Measurements from ENCODE around the gene PKD2L2. TPM values are rescaled to one million over a fixed set of nuclear protein-coding genes. Genes with fewer than 3 reads are reported as not detected.
A peak's percentile ranks its signal among the peaks of the same experiment; 100 is the strongest.

PKD2L2 gene
- total and polyA plus RNA-seq, 9 of the 15 experiments (the other 6 are each of a cell fraction or from before 2014, with no cell fraction given) = 0.08 to 0.25 (median 0.11) TPM; not detected in 5

DNA sequence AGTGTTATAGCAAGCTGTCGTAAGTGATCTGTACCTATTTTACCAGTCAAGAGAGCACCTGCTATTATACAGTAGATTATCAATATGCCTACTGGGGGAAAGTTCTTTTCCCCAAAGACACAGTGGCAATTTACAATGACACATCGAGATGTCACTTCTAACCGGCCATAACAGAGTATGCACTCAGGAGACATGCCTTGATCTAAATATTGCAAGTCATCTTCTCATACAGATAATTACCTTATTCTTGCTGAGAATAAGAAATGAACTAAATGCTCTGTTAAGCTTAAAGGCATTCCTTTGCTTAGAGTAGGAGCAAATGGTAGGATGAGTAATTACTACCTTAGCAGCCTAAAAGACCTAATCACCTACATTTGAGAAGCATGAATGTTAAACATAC, 71.6 kb downstream of the PKD2L2 start:
- no peaks in the 10 kb centered on the region for H3K9me1 ChIP-seq (ENCODE audit: control insufficient read depth, insufficient read depth, low read length)
- TF ChIP-seq CHCHD3 (CRISPR knock-in tag; IDR thresholded peaks at IDR 0.05) (no peak), SREBF2 (CRISPR knock-in tag; IDR thresholded peaks at IDR 0.05) (no peak), BDP1 (IDR thresholded peaks at IDR 0.05; ENCODE audit: insufficient read depth, insufficient read length) (no peak), KDM4B (IDR thresholded peaks at IDR 0.05; ENCODE audit: borderline replicate concordance in 2 of 2, low read depth in 1 of 2) (no peak), MCM7 (IDR thresholded peaks at IDR 0.05) (no peak), FOXA1 (IDR thresholded peaks at IDR 0.05; ENCODE audit: borderline replicate concordance) (no peak), SRF (CRISPR knock-in tag; IDR thresholded peaks at IDR 0.05) (no peak), RFX1 (IDR thresholded peaks at IDR 0.05) (no peak), HMG20B (CRISPR knock-in tag; IDR thresholded peaks at IDR 0.05) (no peak), CHD1 (IDR thresholded peaks at IDR 0.05; ENCODE audit: low read length) (no peak), HLTF (IDR thresholded peaks at IDR 0.05) (no peak), NFIC (IDR thresholded peaks at IDR 0.05) (no peak)
- TF ChIP-seq, protein P1, sequence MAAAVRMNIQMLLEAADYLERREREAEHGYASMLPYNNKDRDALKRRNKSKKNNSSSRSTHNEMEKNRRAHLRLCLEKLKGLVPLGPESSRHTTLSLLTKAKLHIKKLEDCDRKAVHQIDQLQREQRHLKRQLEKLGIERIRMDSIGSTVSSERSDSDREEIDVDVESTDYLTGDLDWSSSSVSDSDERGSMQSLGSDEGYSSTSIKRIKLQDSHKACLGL (CRISPR knock-in tag; IDR thresholded peaks at IDR 0.05; ENCODE audit: borderline replicate concordance, poor library complexity, severe bottlenecking) = no peak
- TF ChIP-seq, protein P2, sequence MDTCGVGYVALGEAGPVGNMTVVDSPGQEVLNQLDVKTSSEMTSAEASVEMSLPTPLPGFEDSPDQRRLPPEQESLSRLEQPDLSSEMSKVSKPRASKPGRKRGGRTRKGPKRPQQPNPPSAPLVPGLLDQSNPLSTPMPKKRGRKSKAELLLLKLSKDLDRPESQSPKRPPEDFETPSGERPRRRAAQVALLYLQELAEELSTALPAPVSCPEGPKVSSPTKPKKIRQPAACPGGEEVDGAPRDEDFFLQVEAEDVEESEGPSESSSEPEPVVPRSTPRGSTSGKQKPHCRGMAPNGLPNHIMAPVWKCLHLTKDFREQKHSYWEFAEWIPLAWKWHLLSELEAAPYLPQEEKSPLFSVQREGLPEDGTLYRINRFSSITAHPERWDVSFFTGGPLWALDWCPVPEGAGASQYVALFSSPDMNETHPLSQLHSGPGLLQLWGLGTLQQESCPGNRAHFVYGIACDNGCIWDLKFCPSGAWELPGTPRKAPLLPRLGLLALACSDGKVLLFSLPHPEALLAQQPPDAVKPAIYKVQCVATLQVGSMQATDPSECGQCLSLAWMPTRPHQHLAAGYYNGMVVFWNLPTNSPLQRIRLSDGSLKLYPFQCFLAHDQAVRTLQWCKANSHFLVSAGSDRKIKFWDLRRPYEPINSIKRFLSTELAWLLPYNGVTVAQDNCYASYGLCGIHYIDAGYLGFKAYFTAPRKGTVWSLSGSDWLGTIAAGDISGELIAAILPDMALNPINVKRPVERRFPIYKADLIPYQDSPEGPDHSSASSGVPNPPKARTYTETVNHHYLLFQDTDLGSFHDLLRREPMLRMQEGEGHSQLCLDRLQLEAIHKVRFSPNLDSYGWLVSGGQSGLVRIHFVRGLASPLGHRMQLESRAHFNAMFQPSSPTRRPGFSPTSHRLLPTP (IDR thresholded peaks at IDR 0.05; ENCODE audit: borderline replicate concordance, extremely low read depth, insufficient read length) = no peak
- TF ChIP-seq, protein P3, sequence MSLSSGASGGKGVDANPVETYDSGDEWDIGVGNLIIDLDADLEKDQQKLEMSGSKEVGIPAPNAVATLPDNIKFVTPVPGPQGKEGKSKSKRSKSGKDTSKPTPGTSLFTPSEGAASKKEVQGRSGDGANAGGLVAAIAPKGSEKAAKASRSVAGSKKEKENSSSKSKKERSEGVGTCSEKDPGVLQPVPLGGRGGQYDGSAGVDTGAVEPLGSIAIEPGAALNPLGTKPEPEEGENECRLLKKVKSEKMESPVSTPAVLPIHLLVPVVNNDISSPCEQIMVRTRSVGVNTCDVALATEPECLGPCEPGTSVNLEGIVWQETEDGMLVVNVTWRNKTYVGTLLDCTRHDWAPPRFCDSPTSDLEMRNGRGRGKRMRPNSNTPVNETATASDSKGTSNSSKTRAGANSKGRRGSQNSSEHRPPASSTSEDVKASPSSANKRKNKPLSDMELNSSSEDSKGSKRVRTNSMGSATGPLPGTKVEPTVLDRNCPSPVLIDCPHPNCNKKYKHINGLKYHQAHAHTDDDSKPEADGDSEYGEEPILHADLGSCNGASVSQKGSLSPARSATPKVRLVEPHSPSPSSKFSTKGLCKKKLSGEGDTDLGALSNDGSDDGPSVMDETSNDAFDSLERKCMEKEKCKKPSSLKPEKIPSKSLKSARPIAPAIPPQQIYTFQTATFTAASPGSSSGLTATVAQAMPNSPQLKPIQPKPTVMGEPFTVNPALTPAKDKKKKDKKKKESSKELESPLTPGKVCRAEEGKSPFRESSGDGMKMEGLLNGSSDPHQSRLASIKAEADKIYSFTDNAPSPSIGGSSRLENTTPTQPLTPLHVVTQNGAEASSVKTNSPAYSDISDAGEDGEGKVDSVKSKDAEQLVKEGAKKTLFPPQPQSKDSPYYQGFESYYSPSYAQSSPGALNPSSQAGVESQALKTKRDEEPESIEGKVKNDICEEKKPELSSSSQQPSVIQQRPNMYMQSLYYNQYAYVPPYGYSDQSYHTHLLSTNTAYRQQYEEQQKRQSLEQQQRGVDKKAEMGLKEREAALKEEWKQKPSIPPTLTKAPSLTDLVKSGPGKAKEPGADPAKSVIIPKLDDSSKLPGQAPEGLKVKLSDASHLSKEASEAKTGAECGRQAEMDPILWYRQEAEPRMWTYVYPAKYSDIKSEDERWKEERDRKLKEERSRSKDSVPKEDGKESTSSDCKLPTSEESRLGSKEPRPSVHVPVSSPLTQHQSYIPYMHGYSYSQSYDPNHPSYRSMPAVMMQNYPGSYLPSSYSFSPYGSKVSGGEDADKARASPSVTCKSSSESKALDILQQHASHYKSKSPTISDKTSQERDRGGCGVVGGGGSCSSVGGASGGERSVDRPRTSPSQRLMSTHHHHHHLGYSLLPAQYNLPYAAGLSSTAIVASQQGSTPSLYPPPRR (CRISPR knock-in tag; IDR thresholded peaks at IDR 0.05; ENCODE audit: borderline replicate concordance) = no peak

More for the DNA sequence above, 71.6 kb downstream of the PKD2L2 start:
- no peaks in the 10 kb centered on the region for H3K79me2 ChIP-seq (ENCODE audit: control insufficient read depth, insufficient read depth, low read length)
- CTCF ChIA-PET (ENCODE audit: low intra/inter-chr PET ratio) = no interaction called here
- H3K27me3 ChIP-seq (ENCODE audit: control insufficient read depth in 2 of 2, insufficient read depth in 2 of 2, low read length in 2 of 2) = no peaks in the 10 kb centered on the region
- no peak overlapping the region for H2AFZ ChIP-seq (ENCODE audit: low read depth, low read length)
- 46% methylated on average over 3 of the region's 3 CpGs for WGBS (ENCODE audit: insufficient coverage, low coverage, missing lambda C conversion rate)
- H3K9ac ChIP-seq (ENCODE audit: insufficient read depth in 1 of 2, low read depth in 2 of 2, low read length in 2 of 2) = no peak overlapping the region
- H3K9me3 ChIP-seq (replicated peaks; ENCODE audit: control insufficient read depth, insufficient read depth, low read depth, low read length) = no peaks in the 10 kb centered on the region
- intact Hi-C loops (cut with micrococcal nuclease) = no loop called here
- no peak overlapping the region; the same call in 1 of the 2 replicates for H3K4me2 ChIP-seq (ENCODE audit: insufficient read depth, low read length)
- H3K36me3 ChIP-seq (ENCODE audit: control insufficient read depth, insufficient read depth, low read length) = peaks cover 64% of the 10 kb centered on the region
- no TSS peak for BruUV-seq (replicated peaks)
- in situ Hi-C loops (cut with MboI) = no loop called here
- H3K4me3 ChIP-seq = no peak overlapping the region
- DNase-seq (ENCODE audit: extremely low read depth in 1 of 4, low spot score in 3 of 4) (peak in 2 of 4 experiments; percentile 9 to 16), FAIRE-seq (no peak), ATAC-seq (peak; percentile 83)
- POLR2A ChIA-PET = interaction anchor here (1.2 kb wide), 1 partner anchor 28 kb away, joined by 3 read pairs; no protein-coding TSS in a partner anchor
- peaks cover 0 to 8% of the 10 kb centered on the region in 2 experiments; a peak in 2 of 5 replicates for H3K4me1 ChIP-seq (replicated peaks in 1 of 2; ENCODE audit: control insufficient read depth in 2 of 2, insufficient read depth in 2 of 2, low read length in 2 of 2)
- no peaks in the 10 kb centered on the region for H4K20me1 ChIP-seq (replicated peaks; ENCODE audit: control insufficient read depth, insufficient read depth, low read length)
- H3K27ac ChIP-seq (ENCODE audit: extremely low read depth, low read depth, low read length) = peak overlapping the region; percentile 42; the same call in 2 of the 3 replicates
